Measurements from ENCODE around the gene RNASE3.
"Not testable (repeated sequence)": the region's sequence is repeated elsewhere in the genome, so short reads cannot be mapped to it uniquely, and the experiment has no call there.

Gene RNASE3

GRCh38 chr14:20891126-20891825, at the start of gene RNASE3:
RNASE3 (plus strand) TSS chr14:20891385; CDS start chr14:20891687, 302 bp downstream.
- DNase-seq (ENCODE audit: low read depth in 2 of 2): not testable (repeated sequence)

DNA sequence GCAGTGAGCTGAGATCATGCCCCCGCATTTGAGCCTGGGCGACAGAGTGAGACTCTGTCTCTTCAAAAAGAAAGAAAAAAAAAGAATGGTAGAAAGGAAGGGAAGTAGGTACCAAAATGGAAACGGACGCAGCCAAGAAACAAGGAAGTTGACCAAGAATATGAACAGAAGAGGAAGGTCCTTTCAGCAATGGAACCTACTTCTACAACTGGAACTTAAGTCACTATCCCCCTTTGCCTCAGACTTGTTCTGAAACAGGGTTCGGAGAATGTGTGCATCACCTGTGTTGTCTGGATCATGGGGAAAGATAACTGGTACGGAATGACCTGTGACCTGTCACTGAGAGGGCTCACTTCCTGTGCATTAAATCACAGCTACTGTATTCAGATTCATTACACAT, 44.6 kb upstream of the RNASE3 start:
- no peak for DNase-seq (ENCODE audit: low read depth in 2 of 2)

GRCh38 chr14:20848316-20848954, 42.8 kb upstream of the RNASE3 start:
- no peak for DNase-seq (ENCODE audit: low read depth in 2 of 2)

DNA sequence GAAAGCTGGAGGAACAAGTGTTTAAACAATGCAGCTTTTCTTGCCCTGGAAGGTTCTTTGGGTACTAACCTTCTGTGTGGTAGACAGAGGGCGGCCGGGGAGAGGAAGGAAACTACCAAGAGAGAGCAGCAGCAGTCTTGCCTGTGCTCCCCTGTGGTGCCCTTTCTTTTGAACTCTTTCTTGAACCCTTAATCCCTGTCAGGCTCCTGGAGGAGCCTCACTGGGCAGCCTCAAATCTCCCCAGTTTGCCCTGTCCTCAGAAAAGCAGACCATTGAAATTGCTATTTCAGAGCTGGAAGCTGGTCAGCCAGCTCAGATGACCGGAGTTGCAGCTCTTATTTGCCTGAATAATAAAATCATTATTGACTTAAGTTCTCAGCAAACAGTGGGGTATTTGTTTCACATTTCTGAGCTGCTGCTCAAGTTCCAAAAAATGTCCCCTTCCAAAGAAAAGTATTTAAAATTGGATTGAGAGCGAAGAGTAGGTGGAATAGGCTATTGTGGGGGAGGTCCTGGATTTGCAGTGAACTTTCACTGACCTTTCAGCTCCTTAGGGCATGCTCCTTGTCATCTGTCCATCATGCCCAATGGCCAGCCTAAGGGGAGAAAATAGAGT, 42.1 kb upstream of the RNASE3 start:
- no peak for DNase-seq (ENCODE audit: low read depth in 2 of 2)

DNA sequence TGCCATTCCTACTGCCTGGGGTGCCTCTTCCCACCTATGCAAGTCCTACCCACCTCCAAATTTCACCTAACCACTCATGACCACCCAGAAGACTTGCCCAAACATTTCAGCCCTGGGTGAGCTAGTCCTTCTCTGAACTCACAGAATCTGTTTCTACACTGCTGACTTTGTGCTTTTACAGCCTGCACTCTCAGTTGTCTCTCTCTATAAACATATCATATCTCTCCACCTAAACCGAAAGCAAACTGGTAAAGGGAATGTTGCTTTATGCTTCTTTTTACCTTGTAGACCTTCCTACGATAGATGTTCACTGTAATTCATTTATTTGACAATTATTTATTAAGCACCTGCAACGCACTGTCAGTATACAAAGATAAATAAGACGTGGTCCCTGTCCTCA, 38.1 kb upstream of the RNASE3 start:
- no peak for DNase-seq (ENCODE audit: low read depth in 2 of 2)

DNA sequence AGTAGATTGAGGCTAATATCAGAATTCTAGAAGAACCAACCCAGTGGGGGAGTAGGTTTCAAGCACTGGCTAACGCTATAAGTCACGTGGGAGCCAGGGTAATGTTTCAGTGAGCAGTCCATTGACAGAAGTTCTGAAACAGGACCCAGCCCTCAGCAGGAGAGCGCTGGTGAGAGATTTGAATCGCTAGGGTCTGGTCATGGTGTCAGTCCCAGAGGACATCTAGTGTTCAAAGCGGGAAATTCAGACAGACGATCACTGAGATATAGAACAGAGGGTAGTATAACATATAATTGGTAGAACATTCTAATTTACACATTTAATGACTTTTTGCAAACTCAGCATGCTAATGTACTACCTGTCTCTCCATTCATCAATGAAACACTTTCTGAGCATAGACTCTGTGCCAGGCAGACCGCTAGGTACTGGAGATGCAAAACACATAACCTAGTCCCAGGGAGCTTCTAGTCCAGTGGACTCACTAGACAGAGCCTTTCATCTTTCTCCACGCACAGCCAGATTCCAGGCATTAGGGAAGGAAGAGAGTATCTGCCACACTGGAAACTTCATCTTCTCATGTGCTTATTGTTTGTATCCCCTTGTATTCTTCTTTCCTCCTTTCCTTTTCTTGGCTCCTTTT, 35.4 kb upstream of the RNASE3 start:
- peak in 1 of 2 donors; percentile 18 for DNase-seq (ENCODE audit: low read depth in 2 of 2)

- no peak for DNase-seq (ENCODE audit: low read depth in 2 of 2)
Measured at GRCh38 chr14:20857207-20857606, 34.0 kb upstream of the RNASE3 start.

- DNase-seq (ENCODE audit: low read depth in 2 of 2): peak; percentile 71 to 73
Measured at GRCh38 chr14:20857630-20858261, 33.4 kb upstream of the RNASE3 start.

- no peak for DNase-seq (ENCODE audit: low read depth in 2 of 2)
Measured at GRCh38 chr14:20866194-20866593, 25.0 kb upstream of the RNASE3 start.

- DNase-seq (ENCODE audit: low read depth in 2 of 2): no peak
Measured at GRCh38 chr14:20866963-20867362, 24.2 kb upstream of the RNASE3 start.

GRCh38 chr14:20873370-20874177, 17.6 kb upstream of the RNASE3 start:
- DNase-seq (ENCODE audit: low read depth in 2 of 2): peak; percentile 59 to 76

DNA sequence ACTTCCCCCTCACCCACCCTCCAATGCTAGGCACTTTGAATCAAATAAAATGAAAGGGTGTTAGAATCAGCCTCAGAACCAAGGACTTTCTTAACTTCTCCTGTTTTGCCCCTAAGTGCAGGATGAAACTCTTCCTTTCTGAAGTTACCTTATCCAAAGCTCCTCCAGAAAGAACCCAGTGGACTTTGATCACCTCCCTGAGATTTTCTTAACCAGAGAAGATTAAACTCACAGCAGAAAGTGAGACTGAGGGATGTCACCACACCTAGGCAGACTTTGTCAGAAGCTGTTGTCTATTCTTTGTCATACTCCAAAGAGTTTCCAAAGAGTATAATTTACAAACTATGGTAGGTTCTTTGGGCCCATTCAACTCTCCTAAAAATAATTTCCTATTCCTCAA, 14.2 kb upstream of the RNASE3 start:
- DNase-seq (ENCODE audit: low read depth in 2 of 2): no peak

GRCh38 chr14:20878695-20879094, 12.5 kb upstream of the RNASE3 start:
- DNase-seq (ENCODE audit: low read depth in 2 of 2): no peak

DNA sequence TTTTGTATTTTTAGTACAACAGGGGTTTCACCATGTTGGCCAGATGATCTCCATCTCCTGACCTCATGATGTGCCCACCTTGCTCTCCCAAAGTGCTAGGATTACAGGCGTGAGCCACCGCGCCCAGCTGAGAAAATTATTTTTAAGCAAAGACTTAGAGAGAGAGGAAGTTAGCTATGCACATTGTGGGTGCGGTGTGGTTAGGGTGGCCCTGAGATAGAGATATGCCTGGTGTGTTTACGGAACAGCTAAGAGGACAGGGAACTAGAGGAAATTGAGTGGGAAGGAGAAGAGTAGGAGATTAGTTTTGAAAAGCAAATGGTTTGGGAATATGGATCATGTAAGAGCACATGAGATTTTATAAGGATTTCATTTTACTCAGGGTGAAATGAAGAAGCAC, 10.0 kb upstream of the RNASE3 start:
- DNase-seq (ENCODE audit: low read depth in 2 of 2): not testable (repeated sequence)

- DNase-seq (ENCODE audit: low read depth in 2 of 2): not testable (repeated sequence)
Measured at GRCh38 chr14:20882787-20883186, 8.4 kb upstream of the RNASE3 start.

DNA sequence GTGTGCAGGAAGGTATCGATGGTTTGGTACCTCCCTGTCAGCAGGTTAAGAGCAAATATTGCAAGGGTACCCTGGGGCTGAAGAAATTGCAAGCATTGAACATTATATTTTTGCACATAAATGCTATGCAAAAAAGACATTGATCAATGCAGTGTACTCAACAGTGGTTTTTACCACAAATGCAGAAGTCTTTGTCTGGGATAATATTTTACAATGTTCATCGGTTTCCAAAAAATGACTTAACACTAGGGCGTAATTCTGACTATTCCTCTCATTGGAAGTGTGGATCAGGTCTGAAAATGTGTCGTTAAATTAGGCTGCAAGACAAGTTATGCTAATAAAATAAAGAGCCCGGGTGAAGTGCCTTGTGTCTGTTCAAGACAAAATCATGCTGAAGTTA, 2.8 kb upstream of the RNASE3 start:
- not testable (repeated sequence) for DNase-seq (ENCODE audit: low read depth in 2 of 2)

DNA sequence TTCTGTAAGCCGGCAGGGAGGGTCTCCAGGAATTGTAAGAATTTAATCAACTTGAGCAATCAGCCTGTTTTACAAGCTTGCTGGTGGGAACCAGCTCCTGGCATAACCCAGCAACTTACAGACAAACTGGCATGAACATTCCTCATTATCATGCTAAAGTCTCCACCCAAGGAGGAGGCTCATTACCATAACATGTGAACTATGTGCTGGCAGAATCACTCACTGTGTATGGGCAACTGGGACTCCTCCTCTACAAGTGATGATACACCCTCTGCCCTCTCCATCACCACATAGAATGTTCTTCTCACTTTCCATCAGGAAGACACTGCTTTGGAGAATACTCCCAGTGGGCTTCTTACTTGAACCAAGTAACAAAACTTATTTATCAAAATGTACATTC, 4.1 kb downstream of the RNASE3 start:
- DNase-seq (ENCODE audit: low read depth in 2 of 2): not testable (repeated sequence)

GRCh38 chr14:20904393-20905029, 13.3 kb downstream of the RNASE3 start:
- DNase-seq (ENCODE audit: low read depth in 2 of 2): no peak

GRCh38 chr14:20905676-20906075, 14.5 kb downstream of the RNASE3 start:
- DNase-seq (ENCODE audit: low read depth in 2 of 2): no peak

GRCh38 chr14:20907214-20907613, 16.0 kb downstream of the RNASE3 start:
- no peak for DNase-seq (ENCODE audit: low read depth in 2 of 2)

DNA sequence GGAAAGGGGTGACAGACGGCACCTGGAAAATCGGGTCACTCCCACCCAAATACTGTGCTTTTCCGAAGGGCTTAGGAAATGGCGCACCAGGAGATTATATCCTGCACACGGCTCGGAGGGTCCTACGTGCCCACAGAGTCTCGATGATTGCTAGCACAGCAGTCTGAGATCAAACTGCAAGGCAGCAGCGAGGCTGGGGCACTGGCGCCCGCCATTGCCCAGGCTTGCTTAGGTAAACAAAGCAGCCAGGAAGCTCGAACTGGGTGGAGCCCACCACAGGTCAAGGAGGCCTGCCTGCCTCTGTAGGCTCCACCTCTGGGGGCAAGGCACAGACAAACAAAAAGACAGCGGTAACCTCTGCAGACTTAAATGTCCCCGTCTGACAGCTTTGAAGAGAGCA, 19.6 kb downstream of the RNASE3 start:
- not testable (repeated sequence) for DNase-seq (ENCODE audit: low read depth in 2 of 2)
